Measurements from ENCODE around the gene TMEM106A. TPM values are rescaled to one million over a fixed set of nuclear protein-coding genes. Genes with fewer than 3 reads are reported as not detected.

TMEM106A gene
- total and polyA plus RNA-seq, 2 of the 13 experiments (the other 11 are each of a cell fraction or from before 2014, with no cell fraction given), result 16.9 to 35.9 TPM

GRCh38 chr17:43216762-43217613 lies 5.3 kb downstream of the TMEM106A start (continued):
- TF ChIP-seq ZBTB40 (IDR thresholded peaks at IDR 0.05) (no peak), ZBTB40 (CRISPR knock-in tag; IDR thresholded peaks at IDR 0.05) (no peak; the same call in 1 of the 2 replicates), KDM4B (CRISPR knock-in tag; IDR thresholded peaks at IDR 0.05) (peak; percentile 15; the same call in 1 of the 2 replicates), ZNF737 (CRISPR knock-in tag; IDR thresholded peaks at IDR 0.05; ENCODE audit: borderline replicate concordance) (no peak), HES4 (CRISPR knock-in tag; IDR thresholded peaks at IDR 0.05; ENCODE audit: borderline replicate concordance) (peak; percentile 78; the same call in 1 of the 2 replicates), ATF2 (CRISPR knock-in tag; IDR thresholded peaks at IDR 0.05) (peak; percentile 84), ZFP82 (CRISPR knock-in tag; IDR thresholded peaks at IDR 0.05; ENCODE audit: borderline replicate concordance) (peak; percentile 77; the same call in 1 of the 2 replicates), NR2F2 (IDR thresholded peaks at IDR 0.05; ENCODE audit: borderline replicate concordance, low read depth) (peak; percentile 54; the same call in 1 of the 2 replicates), KLF12 (CRISPR knock-in tag; IDR thresholded peaks at IDR 0.05; ENCODE audit: borderline replicate concordance) (no peak; the same call in 1 of the 2 replicates), CHD2 (IDR thresholded peaks at IDR 0.05; ENCODE audit: low read depth, low read length) (no peak), KMT2A (CRISPR knock-in tag; IDR thresholded peaks at IDR 0.05) (peak; percentile 34; the same call in 1 of the 2 replicates), ARID5B (CRISPR knock-in tag; IDR thresholded peaks at IDR 0.05) (peak; percentile 88), DRAP1 (CRISPR knock-in tag; IDR thresholded peaks at IDR 0.05) (peak; percentile 69)

Measured in HepG2 (cell line).